ENCODE measurements around the gene PDCD2L.

The PDCD2L gene

DNA sequence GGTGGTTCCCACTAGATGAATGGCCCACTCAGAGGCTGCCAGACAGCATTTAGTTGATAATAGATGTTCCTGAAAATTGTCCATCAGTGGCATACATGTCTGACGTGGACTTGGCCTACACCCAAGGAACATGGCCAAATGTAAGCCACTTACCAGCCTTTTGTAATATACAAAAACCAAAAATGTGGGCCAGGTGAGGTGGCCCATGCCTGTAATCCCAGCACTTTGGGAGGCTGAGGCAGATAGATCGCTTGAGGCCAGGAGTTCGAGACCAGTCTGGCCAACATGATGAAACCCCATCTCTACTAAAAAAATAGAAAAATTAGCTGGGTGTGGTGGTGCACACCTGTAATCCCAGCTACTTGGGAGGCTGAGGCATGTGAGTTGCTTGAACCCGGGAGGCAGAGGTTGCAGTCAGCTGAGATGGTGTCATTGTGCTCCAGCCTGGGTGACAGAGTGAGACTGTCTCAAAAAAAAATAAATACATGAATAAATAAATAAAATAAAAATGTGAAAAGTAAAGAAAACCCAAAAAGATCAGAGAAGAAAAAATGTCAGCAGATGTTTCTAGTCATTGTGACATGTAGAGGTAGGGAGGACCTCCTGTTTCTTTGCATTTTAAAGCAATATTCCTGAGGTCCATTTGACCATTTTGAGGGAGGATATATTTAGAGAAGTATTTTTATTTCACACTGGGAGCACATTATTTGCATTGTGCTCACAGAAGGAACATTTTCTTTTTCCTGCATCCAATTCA, 70.2 kb downstream of the PDCD2L start:
- DNase-seq: no peak

DNA sequence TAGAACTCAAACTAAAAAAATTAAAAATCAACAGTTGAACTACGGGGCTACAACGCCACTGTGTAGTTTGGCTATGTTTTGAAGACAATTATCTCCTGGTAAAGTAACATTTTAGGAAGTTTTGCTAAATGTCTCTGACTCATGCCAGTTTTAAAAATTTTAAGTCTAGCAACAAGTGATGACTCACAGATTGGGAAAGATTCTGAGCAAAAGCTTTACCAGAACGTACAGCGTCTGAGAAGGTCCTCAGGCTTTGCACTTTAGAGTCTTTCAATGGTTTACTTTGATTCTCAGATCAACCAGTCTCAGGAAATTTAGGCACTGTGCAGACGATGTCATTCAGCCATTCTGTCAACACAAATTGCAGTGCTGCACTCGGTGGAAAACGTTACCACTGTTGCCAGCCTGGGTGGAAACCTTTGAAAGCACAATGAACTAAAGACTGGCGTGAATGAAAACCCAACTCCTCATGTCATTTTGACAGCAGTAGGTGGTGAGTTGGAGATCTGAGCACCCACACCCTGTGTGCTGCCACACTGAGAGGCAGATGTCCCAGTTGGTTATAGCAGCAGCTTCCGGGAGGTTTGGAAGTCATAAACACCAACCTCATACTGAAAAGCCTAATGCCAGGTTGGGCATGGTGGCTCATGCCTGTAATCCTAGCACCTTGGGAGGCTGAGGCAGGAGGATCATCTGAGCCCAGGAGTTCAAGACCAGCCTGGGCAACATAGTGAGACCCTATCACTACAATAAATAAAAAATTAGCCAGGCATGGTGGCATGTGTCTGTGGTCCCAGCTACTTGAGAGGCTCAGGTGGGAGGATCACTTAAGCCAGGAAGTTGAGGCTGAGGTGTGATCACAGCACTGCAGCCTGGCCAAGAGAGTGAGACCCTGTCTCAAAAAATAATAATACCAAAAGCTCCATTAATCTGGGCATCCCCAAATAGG, 71.1 kb downstream of the PDCD2L start:
- DNase-seq: no peak
